ENCODE results near the gene SNX9. TPM values are rescaled to one million over a fixed set of nuclear protein-coding genes. Genes with fewer than 3 reads are reported as not detected.

The SNX9 gene
- total RNA-seq, 2 experiments from 2014 or later = 14.9 to 39.4 TPM

- peaks cover 12% of the 10 kb centered on the region for H3K36me3 Mint-ChIP-seq
- DNase-seq (no peak), ATAC-seq (no peak)
- peaks cover 2% of the 10 kb centered on the region for H3K9me3 Mint-ChIP-seq (ENCODE audit: low read depth)
- peaks cover 23% of the 10 kb centered on the region for H3K4me1 Mint-ChIP-seq
- no peak overlapping the region for H3K4me3 Mint-ChIP-seq
- CTCF ChIA-PET = interaction anchor here (1.3 kb wide), 1 partner anchor 13 kb away, joined by 6 read pairs; no protein-coding TSS in a partner anchor
- no peak overlapping the region for H3K27ac Mint-ChIP-seq
- peaks cover 28% of the 10 kb centered on the region for H3K27me3 Mint-ChIP-seq
Observed at GRCh38 chr6:157861184-157861583, 38.1 kb downstream of the SNX9 start.

DNA sequence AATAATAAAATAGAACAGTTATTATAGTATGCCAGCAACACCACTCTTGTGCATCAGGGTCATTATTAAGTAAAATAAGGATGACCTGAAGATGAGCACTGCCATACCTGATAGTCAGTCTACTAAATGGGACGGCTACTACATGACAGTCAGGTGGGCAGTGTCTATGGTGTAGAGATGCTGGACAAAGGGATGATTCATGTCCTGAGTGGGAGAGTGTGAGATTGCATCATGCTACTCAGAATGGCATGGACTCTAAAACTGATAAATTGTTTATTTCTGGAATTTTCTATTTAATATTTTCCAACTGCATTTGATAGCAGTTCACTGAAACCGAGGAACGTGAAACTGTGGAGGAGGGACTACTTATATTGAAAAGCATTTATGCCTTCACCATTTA is 38.8 kb downstream of the SNX9 start:
- no peak overlapping the region for H3K27ac Mint-ChIP-seq
- no peak overlapping the region for H3K4me3 Mint-ChIP-seq
- no peak for DNase-seq
- ATAC-seq = no peak
- CTCF ChIA-PET = interaction anchor here (1.3 to 4.1 kb wide), 2 partner anchors 12 kb away, joined by 6 to 22 read pairs; no protein-coding TSS in a partner anchor
- H3K4me1 Mint-ChIP-seq = peaks cover 26% of the 10 kb centered on the region
- peaks cover 11% of the 10 kb centered on the region for H3K36me3 Mint-ChIP-seq
- peaks cover 28% of the 10 kb centered on the region for H3K27me3 Mint-ChIP-seq
- H3K9me3 Mint-ChIP-seq (ENCODE audit: low read depth) = peaks cover 2% of the 10 kb centered on the region

- no peak overlapping the region for H3K4me3 Mint-ChIP-seq
- peaks cover 2% of the 10 kb centered on the region for H3K9me3 Mint-ChIP-seq (ENCODE audit: low read depth)
- H3K36me3 Mint-ChIP-seq = peaks cover 8% of the 10 kb centered on the region
- H3K4me1 Mint-ChIP-seq = peaks cover 32% of the 10 kb centered on the region
- peaks cover 28% of the 10 kb centered on the region for H3K27me3 Mint-ChIP-seq
- ATAC-seq = no peak
- CTCF ChIA-PET = interaction anchor here (1.0 to 4.1 kb wide), 3 partner anchors 11 to 106 kb away, joined by 3 to 22 read pairs (median 4); no protein-coding TSS in a partner anchor
- H3K27ac Mint-ChIP-seq = no peak overlapping the region
- DNase-seq = no peak
Observed at GRCh38 chr6:157862706-157863105, 39.7 kb downstream of the SNX9 start.

GRCh38 chr6:157864185-157864761 is 41.2 kb downstream of the SNX9 start:
- CTCF ChIA-PET = interaction anchor here (4.1 kb wide), 1 partner anchor 9 kb away, joined by 22 read pairs; no protein-coding TSS in a partner anchor
- Mint-ChIP-seq H3K4me1 (peaks cover 26% of the 10 kb centered on the region), H3K36me3 (peaks cover 4% of the 10 kb centered on the region), H3K4me3 (no peak overlapping the region), H3K9me3 (ENCODE audit: low read depth) (peaks cover 2% of the 10 kb centered on the region), H3K27ac (no peak overlapping the region), H3K27me3 (peaks cover 25% of the 10 kb centered on the region)
- ATAC-seq (no peak), DNase-seq (no peak)

GRCh38 chr6:157865249-157865648 is 42.2 kb downstream of the SNX9 start:
- peaks cover 18% of the 10 kb centered on the region for H3K4me1 Mint-ChIP-seq
- H3K9me3 Mint-ChIP-seq (ENCODE audit: low read depth) = peaks cover 2% of the 10 kb centered on the region
- ATAC-seq (no peak), DNase-seq (no peak)
- H3K27ac Mint-ChIP-seq = no peak overlapping the region
- no peak overlapping the region for H3K4me3 Mint-ChIP-seq
- CTCF ChIA-PET = interaction anchor here (0.7 to 4.1 kb wide), 3 partner anchors 8 to 55 kb away, joined by 3 to 22 read pairs (median 4); no protein-coding TSS in a partner anchor
- H3K27me3 Mint-ChIP-seq = peaks cover 18% of the 10 kb centered on the region
- peaks cover 4% of the 10 kb centered on the region for H3K36me3 Mint-ChIP-seq

DNA sequence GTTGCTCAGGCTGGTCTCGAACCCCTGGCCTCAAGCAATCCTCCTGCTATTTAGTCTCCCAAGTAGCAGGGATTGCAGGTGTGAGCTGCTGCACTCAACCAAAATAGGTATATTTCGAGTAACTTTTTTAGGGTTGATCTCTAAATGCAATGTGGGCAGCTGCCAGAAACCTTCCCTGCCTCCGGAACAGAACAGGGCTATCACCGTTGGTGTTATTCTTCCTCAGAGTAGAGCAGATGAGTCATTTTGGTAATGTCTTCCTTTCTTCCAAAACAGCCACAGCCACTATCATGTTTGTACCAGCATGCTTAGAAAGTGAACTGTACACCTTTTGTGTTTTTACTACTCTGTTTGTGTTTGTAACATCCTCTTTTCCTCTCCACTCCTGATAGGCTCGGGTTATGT is 44.1 kb downstream of the SNX9 start:
- Mint-ChIP-seq H3K27ac (no peak overlapping the region), H3K4me1 (peaks cover 10% of the 10 kb centered on the region), H3K9me3 (ENCODE audit: low read depth) (peaks cover 2% of the 10 kb centered on the region), H3K27me3 (peaks cover 8% of the 10 kb centered on the region), H3K4me3 (no peak overlapping the region), H3K36me3 (peaks cover 4% of the 10 kb centered on the region)
- DNase-seq (no peak), ATAC-seq (peak; percentile 53)
- CTCF ChIA-PET = interaction anchor here (2.7 kb wide), 1 partner anchor 110 kb away, joined by 12 read pairs; no protein-coding TSS in a partner anchor

DNA sequence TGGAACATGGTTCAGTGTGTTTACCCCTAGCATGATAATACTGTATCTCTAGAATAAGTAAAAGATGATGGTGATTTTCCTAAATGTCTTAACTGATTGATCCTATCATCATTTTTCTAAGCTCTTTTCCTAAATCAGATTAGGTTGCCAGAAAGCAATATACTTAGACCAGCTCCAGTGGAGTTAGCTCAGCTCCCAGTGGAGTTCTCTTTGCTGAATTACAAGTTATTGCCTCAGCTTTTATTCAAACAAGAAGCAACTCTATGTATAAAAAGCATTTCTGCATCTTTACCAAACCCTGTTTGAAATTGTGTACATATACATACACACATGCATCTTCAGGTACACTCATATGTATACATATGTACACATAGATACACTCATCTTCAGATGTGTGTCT is 44.9 kb downstream of the SNX9 start:
- no peak for ATAC-seq
- Mint-ChIP-seq H3K4me1 (peaks cover 10% of the 10 kb centered on the region), H3K4me3 (no peak overlapping the region), H3K27me3 (peaks cover 2% of the 10 kb centered on the region), H3K9me3 (ENCODE audit: low read depth) (peaks cover 2% of the 10 kb centered on the region), H3K36me3 (peaks cover 4% of the 10 kb centered on the region), H3K27ac (no peak overlapping the region)
- no peak for DNase-seq
- CTCF ChIA-PET = interaction anchor here (2.7 kb wide), 1 partner anchor 111 kb away, joined by 12 read pairs; no protein-coding TSS in a partner anchor

DNA sequence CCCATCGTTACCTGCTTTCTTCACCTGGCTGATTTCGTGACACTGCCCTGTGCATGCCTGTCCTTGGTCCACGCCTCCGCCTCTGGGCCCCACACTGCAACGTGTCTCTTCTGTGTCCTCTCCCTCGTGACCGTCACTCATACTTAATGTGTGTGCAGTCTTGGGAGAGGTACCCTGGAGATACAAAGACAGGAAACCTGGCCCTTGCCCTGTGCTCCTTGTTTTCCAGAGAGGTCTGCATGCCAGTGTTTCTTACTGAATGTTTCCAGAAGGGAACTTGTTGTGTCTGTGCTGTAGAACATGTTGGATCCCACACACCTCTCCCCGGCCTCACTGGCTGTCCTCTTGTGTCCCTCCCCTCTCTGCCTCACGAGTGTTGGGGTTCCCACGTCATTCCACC is 45.8 kb downstream of the SNX9 start:
- ATAC-seq = no peak
- no peak for DNase-seq
- H3K36me3 Mint-ChIP-seq = peaks cover 2% of the 10 kb centered on the region
- H3K4me3 Mint-ChIP-seq = no peak overlapping the region
- H3K4me1 Mint-ChIP-seq = peaks cover 10% of the 10 kb centered on the region
- no peaks in the 10 kb centered on the region for H3K27me3 Mint-ChIP-seq
- CTCF ChIA-PET = interaction anchor here (2.7 kb wide), 1 partner anchor 112 kb away, joined by 12 read pairs; no protein-coding TSS in a partner anchor
- no peaks in the 10 kb centered on the region for H3K9me3 Mint-ChIP-seq (ENCODE audit: low read depth)
- no peak overlapping the region for H3K27ac Mint-ChIP-seq

GRCh38 chr6:157869673-157870302 is 46.7 kb downstream of the SNX9 start:
- Mint-ChIP-seq H3K27ac (no peak overlapping the region), H3K4me3 (no peak overlapping the region), H3K4me1 (peaks cover 10% of the 10 kb centered on the region), H3K27me3 (no peaks in the 10 kb centered on the region), H3K36me3 (peaks cover 3% of the 10 kb centered on the region), H3K9me3 (ENCODE audit: low read depth) (no peaks in the 10 kb centered on the region)
- DNase-seq = no peak
- CTCF ChIA-PET = no interaction called here
- ATAC-seq = no peak

- Mint-ChIP-seq H3K36me3 (peaks cover 17% of the 10 kb centered on the region), H3K9me3 (ENCODE audit: low read depth) (no peaks in the 10 kb centered on the region), H3K27me3 (no peaks in the 10 kb centered on the region), H3K27ac (no peak overlapping the region), H3K4me3 (no peak overlapping the region), H3K4me1 (peaks cover 10% of the 10 kb centered on the region)
- ATAC-seq (peak; percentile 87), DNase-seq (peak; percentile 87)
- CTCF ChIA-PET = interaction anchor here (0.6 to 6.3 kb wide), 36 partner anchors 10 to 559 kb away, joined by 3 to 82 read pairs (median 5); no protein-coding TSS in a partner anchor
Observed at GRCh38 chr6:157873735-157874344, 50.8 kb downstream of the SNX9 start.

- Mint-ChIP-seq H3K9me3 (ENCODE audit: low read depth) (no peaks in the 10 kb centered on the region), H3K27me3 (no peaks in the 10 kb centered on the region), H3K4me1 (peaks cover 27% of the 10 kb centered on the region), H3K36me3 (peaks cover 30% of the 10 kb centered on the region), H3K27ac (no peak overlapping the region), H3K4me3 (no peak overlapping the region)
- CTCF ChIA-PET = interaction anchor here (0.7 to 6.3 kb wide), 3 partner anchors 87 to 121 kb away, joined by 3 to 82 read pairs (median 7); no protein-coding TSS in a partner anchor
- ATAC-seq = no peak
- no peak for DNase-seq
Observed at GRCh38 chr6:157877149-157877548, 54.1 kb downstream of the SNX9 start.

- CTCF ChIA-PET = interaction anchor here (0.7 to 6.3 kb wide), 3 partner anchors 87 to 122 kb away, joined by 3 to 82 read pairs (median 7); no protein-coding TSS in a partner anchor
- Mint-ChIP-seq H3K4me3 (no peak overlapping the region), H3K9me3 (ENCODE audit: low read depth) (no peaks in the 10 kb centered on the region), H3K27ac (no peak overlapping the region), H3K36me3 (peaks cover 30% of the 10 kb centered on the region), H3K4me1 (peaks cover 27% of the 10 kb centered on the region), H3K27me3 (no peaks in the 10 kb centered on the region)
- DNase-seq (no peak), ATAC-seq (no peak)
Observed at GRCh38 chr6:157877573-157878438, 54.8 kb downstream of the SNX9 start.

Measured in activated CD8-positive, alpha-beta memory T cell treated with anti-CD3 and anti-CD28 coated beads, Interleukin-2, amount 10 ng/mL, durations not matched to agents 7 days and 5 days (primary cell).